Upper lobe of right lung (tissue), 1 donor: ENCODE results near the gene RPH3AL. TPM values are rescaled to one million over a fixed set of nuclear protein-coding genes. Genes with fewer than 3 reads are reported as not detected.

ENCODE experiments used
- ATAC-seq: fragments of 200-7000 bp; cut with Tn5 transposase; one replicate; pipeline ENCODE4 v1.9.1; 2020; ENCODE audit warnings: mild to moderate bottlenecking, moderate library complexity
- DNase-seq: peaks from one replicate; pipeline ENCODE4 v3.0.0-alpha.2; 2020
- H3K27ac ChIP-seq: fragments of 200-600 bp; one replicate; pipeline ENCODE4 v1.8.0; 2022
- H3K27me3 ChIP-seq: fragments of 200-600 bp; one replicate; pipeline ENCODE4 v1.8.0; 2022; ENCODE audit warnings: mild to moderate bottlenecking
- H3K36me3 ChIP-seq: fragments of 200-600 bp; one replicate; pipeline ENCODE4 v1.8.0; 2022
- H3K4me1 ChIP-seq: fragments of 200-600 bp; one replicate; pipeline ENCODE4 v1.8.0; 2022
- H3K4me3 ChIP-seq: fragments of 200-600 bp; one replicate; pipeline ENCODE4 v1.8.0; 2022; ENCODE audit warnings: mild to moderate bottlenecking
- H3K9me3 ChIP-seq: fragments of 200-600 bp; one replicate; pipeline ENCODE4 v1.8.0; 2022
- intact Hi-C: fragments of 100-400 bp; cut with DNase I; formaldehyde crosslinking; loops from one replicate; pipeline ENCODE4 v1.11.0; 2022
- total RNA-seq: library from RNA; stranded (reverse); fragmentation: NEBNext Ultra II Directional; extraction: Animal tissue kit (Norgen Biotek cat#: 25700); gene quantifications from one replicate; pipeline ENCODE4 v1.2.1, GENCODE V29; 2021
- TF ChIP-seq, protein P1 (sequence below): fragments of 200-600 bp; IDR thresholded peaks from one replicate; pipeline ENCODE4 v1.8.0; 2022; ENCODE audit warnings: antibody characterized with exemption
- donor health status: DM: no; HTN: yes; CAD: no; lungs with severe emphysema.

The RPH3AL gene
- total RNA-seq, 1 donor from 2014 or later = 33.3 TPM

GRCh38 chr17:233473-233941 is 119.1 kb downstream of the RPH3AL start:
- peak overlapping the region; percentile 83 for H3K27ac ChIP-seq
- peak overlapping the region; percentile 5 for H3K4me3 ChIP-seq
- no peaks in the 10 kb centered on the region for H3K9me3 ChIP-seq
- peak; percentile 67 for ATAC-seq
- TF ChIP-seq, protein P1, sequence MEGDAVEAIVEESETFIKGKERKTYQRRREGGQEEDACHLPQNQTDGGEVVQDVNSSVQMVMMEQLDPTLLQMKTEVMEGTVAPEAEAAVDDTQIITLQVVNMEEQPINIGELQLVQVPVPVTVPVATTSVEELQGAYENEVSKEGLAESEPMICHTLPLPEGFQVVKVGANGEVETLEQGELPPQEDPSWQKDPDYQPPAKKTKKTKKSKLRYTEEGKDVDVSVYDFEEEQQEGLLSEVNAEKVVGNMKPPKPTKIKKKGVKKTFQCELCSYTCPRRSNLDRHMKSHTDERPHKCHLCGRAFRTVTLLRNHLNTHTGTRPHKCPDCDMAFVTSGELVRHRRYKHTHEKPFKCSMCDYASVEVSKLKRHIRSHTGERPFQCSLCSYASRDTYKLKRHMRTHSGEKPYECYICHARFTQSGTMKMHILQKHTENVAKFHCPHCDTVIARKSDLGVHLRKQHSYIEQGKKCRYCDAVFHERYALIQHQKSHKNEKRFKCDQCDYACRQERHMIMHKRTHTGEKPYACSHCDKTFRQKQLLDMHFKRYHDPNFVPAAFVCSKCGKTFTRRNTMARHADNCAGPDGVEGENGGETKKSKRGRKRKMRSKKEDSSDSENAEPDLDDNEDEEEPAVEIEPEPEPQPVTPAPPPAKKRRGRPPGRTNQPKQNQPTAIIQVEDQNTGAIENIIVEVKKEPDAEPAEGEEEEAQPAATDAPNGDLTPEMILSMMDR = no peak
- H3K27me3 ChIP-seq = no peaks in the 10 kb centered on the region
- DNase-seq = peak; percentile 70
- intact Hi-C loops = no loop called here
- no peaks in the 10 kb centered on the region for H3K36me3 ChIP-seq
- H3K4me1 ChIP-seq = no peaks in the 10 kb centered on the region

GRCh38 chr17:231966-232807 is 120.4 kb downstream of the RPH3AL start:
- H3K4me1 ChIP-seq = no peaks in the 10 kb centered on the region
- ATAC-seq (no peak), DNase-seq (peak; percentile 55)
- peak overlapping the region; percentile 24 for H3K27ac ChIP-seq
- intact Hi-C loops = no loop called here
- no peak overlapping the region for H3K4me3 ChIP-seq
- H3K9me3 ChIP-seq = no peaks in the 10 kb centered on the region
- H3K27me3 ChIP-seq = no peaks in the 10 kb centered on the region
- H3K36me3 ChIP-seq = no peaks in the 10 kb centered on the region
- TF ChIP-seq, protein P1 = no peak

DNA sequence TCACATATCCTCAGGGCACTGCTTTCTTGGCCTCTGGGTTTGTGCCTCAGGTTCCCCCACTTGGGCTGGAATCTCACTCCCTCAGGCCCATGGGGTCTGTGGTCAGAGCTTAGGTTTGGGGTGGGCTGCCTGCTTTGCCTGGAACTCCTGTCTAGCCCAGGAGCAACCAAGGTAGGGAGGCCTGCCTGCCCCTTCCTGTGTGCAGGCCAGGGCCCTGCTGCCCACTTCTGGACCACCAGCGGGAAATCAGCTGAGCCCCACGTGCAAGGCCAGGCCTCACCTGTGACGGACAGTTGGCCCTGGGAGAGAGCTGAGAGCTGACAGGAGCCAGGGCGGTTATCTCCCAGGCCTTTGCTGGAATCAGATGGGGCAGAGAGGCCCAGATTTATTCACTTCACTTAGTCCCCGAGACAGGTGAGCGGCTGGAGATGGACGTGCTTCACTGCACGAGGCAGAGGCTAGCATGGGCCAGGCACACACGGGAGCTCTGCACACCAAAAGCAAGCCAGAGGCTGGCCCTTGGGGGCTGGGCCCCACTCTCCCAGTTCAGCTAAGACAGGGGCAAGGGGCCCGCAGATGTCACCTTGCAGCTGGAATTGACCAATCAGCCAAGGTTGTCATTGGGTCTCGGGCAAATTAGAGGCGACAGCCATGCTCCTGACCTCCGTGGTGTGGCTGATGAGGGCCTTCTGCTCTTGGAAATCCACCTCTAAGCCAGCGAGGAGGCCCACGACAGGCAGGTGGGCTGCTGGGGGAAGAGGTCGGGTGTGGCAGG is 121.2 kb downstream of the RPH3AL start:
- H3K4me3 ChIP-seq = no peak overlapping the region

GRCh38 chr17:230395-230770 is 122.2 kb downstream of the RPH3AL start:
- no peak overlapping the region for H3K4me3 ChIP-seq
- ATAC-seq (no peak), DNase-seq (peak; percentile 34)
- intact Hi-C loops = no loop called here
- TF ChIP-seq, protein P1 = no peak
- H3K9me3 ChIP-seq = no peaks in the 10 kb centered on the region
- H3K27ac ChIP-seq = no peak overlapping the region
- no peaks in the 10 kb centered on the region for H3K36me3 ChIP-seq
- no peaks in the 10 kb centered on the region for H3K27me3 ChIP-seq
- H3K4me1 ChIP-seq = no peaks in the 10 kb centered on the region

More for the DNA sequence above, 121.2 kb downstream of the RPH3AL start:
- H3K27ac ChIP-seq = no peak overlapping the region
- no peaks in the 10 kb centered on the region for H3K4me1 ChIP-seq
- no peaks in the 10 kb centered on the region for H3K9me3 ChIP-seq
- TF ChIP-seq, protein P1 = no peak
- intact Hi-C loops = no loop called here
- no peaks in the 10 kb centered on the region for H3K27me3 ChIP-seq
- no peaks in the 10 kb centered on the region for H3K36me3 ChIP-seq
- peak; percentile 62 for DNase-seq
- ATAC-seq = no peak

DNA sequence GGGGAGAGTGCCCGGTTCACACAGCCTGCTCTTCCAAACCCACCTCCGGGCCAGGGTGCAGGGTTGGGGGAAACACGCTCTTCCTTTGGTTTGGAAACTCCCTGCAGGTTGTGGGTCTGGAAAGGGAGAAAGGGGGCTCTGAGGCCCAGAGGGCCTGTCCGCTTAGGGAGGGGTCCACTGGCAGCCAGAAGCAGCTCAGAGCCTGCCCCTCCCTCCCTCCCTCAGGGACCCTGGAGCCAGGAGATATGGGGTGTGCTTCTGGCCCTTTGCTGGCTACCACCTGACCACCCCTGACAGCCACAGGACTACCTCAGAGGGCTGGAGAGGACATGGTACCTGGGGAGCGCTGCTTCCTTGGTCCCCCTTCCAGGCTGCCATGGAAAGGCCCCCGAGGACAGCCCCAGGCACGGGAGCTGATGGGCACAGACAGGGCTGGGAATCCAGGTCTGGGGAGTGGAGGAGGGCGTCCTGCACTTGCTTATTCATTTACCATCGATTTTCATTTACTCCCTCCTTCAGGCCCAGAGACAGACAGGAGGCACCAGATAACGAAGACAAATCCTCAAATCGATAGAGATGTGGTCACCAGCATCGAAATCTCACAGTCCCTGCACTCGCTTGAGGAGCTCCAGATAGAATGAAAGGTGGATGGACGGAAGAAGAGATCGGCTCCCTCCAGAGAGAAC is 122.8 kb downstream of the RPH3AL start:
- DNase-seq = peak; percentile 48
- Histone ChIP-seq H3K4me3 (no peak overlapping the region), H3K4me1 (no peaks in the 10 kb centered on the region), H3K36me3 (no peaks in the 10 kb centered on the region), H3K9me3 (no peaks in the 10 kb centered on the region), H3K27me3 (no peaks in the 10 kb centered on the region), H3K27ac (no peak overlapping the region)
- TF ChIP-seq, protein P1 = no peak
- intact Hi-C loops = no loop called here
- no peak for ATAC-seq
